Kidney (tissue), 14 donors: ENCODE results near the gene NBAS. TPM values are rescaled to one million over a fixed set of nuclear protein-coding genes. Genes with fewer than 3 reads are reported as not detected.
"Not testable (repeated sequence)": the region's sequence is repeated elsewhere in the genome, so short reads cannot be mapped to it uniquely, and the experiment has no call there.

Experiments
- DNase-seq, 5 donors: peaks; one replicate each; pipeline ENCODE4 v3.0.0-alpha.2; 2013 to 2020
- FAIRE-seq: peaks from 2 replicates; lab custom pipeline; 2012; peaks lifted over from hg19 to GRCh38; lab: Jason Lieb, UNC
- H3K27ac ChIP-seq, 2 donors: one replicate each; pipeline ENCODE4 v1.7.0; 2013; ENCODE audit warnings: low read depth in 2 of 2, low read length in 2 of 2, inconsistent platforms in 1 of 2
- H3K27me3 ChIP-seq: one replicate; pipeline ENCODE4 v1.7.1; 2013; ENCODE audit warnings: low read length, inconsistent platforms; ENCODE audit not compliant: control insufficient read depth, insufficient read depth
- H3K36me3 ChIP-seq, 3 donors: one replicate each; pipeline versions ENCODE4 v1.7.0 to v1.7.1; 2013; ENCODE audit warnings: low read length in 3 of 3, control low read depth in 1 of 3, inconsistent platforms in 1 of 3; ENCODE audit not compliant: insufficient read depth in 3 of 3, control insufficient read depth in 2 of 3
- H3K4me1 ChIP-seq, 3 donors: one replicate each; pipeline versions ENCODE4 v1.7.0 to v1.7.1; 2013; ENCODE audit warnings: low read length in 3 of 3, inconsistent platforms in 1 of 3, low read depth in 1 of 3; ENCODE audit not compliant: control insufficient read depth in 2 of 3, insufficient read depth in 2 of 3
- H3K4me3 ChIP-seq, 3 donors: one replicate each; pipeline versions ENCODE4 v1.7.0 to v1.8.1; 2013; ENCODE audit warnings: low read length in 3 of 3, control low read depth in 1 of 3, inconsistent platforms in 1 of 3
- H3K9ac ChIP-seq, 3 donors: one replicate each; pipeline versions ENCODE4 v1.7.0 to v1.7.1; 2013; ENCODE audit warnings: low read length in 3 of 3, control low read depth in 1 of 3, inconsistent platforms in 1 of 3
- H3K9me3 ChIP-seq, 3 donors: one replicate each; pipeline versions ENCODE4 v1.7.0 to v1.7.1; 2013; ENCODE audit warnings: low read length in 3 of 3, control low read depth in 1 of 3, inconsistent platforms in 1 of 3; ENCODE audit not compliant: control insufficient read depth in 2 of 3, insufficient read depth in 1 of 3
- intact Hi-C: fragments of 100-400 bp; cut with DNase I; formaldehyde crosslinking; loops from one replicate; pipeline ENCODE4 v1.11.1; 2022
- polyA plus RNA-seq: library from polyadenylated mRNA; stranded (reverse); fragments of 350-450 nt; fragmentation: Illumina TruSeq; extraction: RNeasy Lipid Tissue Mini Kit (QIAGEN cat#74804); gene quantifications from one replicate; pipeline ENCODE4 v1.2.3, GENCODE V29; 2014; ENCODE audit warnings: low read depth, low replicate concordance; ENCODE audit not compliant: insufficient read depth
- total RNA-seq: library from RNA; stranded (reverse); fragmentation: NEBNext Ultra II Directional; extraction: Animal tissue kit (Norgen Biotek cat#: 25700); gene quantifications from one replicate; pipeline ENCODE4 v1.2.1, GENCODE V29; 2021
- TF ChIP-seq, protein P1 (sequence below): IDR thresholded peaks from 3 replicates; pipeline ENCODE4 v1.5.1; 2012; ENCODE audit warnings: mild to moderate bottlenecking, moderate library complexity, borderline replicate concordance; ENCODE audit not compliant: insufficient read depth; ENCODE audit errors: extremely low read depth
- donor health status: control.
- donor health status: control.
- donor health status: control.
- donor health status: control.
- donor health status: control.
- donor health status: DM: yes; HTN: yes; CAD: no.
- donor health status: Normal renal cell carcinoma (clear cell type).

The NBAS gene
- total and polyA plus RNA-seq, 2 donors from 2014 or later: 40.8 to 44.2 TPM

GRCh38 chr2:15251753-15252152 lies 309.4 kb downstream of the NBAS start:
- DNase-seq (no peak), FAIRE-seq (no peak)
- Histone ChIP-seq H3K9me3 (no peaks in the 10 kb centered on the region), H3K36me3 (no peaks in the 10 kb centered on the region), H3K27ac (no peak overlapping the region), H3K27me3 (no peaks in the 10 kb centered on the region), H3K9ac (no peak overlapping the region), H3K4me3 (no peak overlapping the region), H3K4me1 (no peaks in the 10 kb centered on the region)
- TF ChIP-seq, protein P1, sequence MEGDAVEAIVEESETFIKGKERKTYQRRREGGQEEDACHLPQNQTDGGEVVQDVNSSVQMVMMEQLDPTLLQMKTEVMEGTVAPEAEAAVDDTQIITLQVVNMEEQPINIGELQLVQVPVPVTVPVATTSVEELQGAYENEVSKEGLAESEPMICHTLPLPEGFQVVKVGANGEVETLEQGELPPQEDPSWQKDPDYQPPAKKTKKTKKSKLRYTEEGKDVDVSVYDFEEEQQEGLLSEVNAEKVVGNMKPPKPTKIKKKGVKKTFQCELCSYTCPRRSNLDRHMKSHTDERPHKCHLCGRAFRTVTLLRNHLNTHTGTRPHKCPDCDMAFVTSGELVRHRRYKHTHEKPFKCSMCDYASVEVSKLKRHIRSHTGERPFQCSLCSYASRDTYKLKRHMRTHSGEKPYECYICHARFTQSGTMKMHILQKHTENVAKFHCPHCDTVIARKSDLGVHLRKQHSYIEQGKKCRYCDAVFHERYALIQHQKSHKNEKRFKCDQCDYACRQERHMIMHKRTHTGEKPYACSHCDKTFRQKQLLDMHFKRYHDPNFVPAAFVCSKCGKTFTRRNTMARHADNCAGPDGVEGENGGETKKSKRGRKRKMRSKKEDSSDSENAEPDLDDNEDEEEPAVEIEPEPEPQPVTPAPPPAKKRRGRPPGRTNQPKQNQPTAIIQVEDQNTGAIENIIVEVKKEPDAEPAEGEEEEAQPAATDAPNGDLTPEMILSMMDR: no peak
- intact Hi-C loops: no loop called here

GRCh38 chr2:15250946-15251345 lies 310.2 kb downstream of the NBAS start:
- H3K27me3 ChIP-seq, H3K9me3 ChIP-seq, H3K4me3 ChIP-seq, DNase-seq, FAIRE-seq, intact Hi-C loops, H3K36me3 ChIP-seq, H3K27ac ChIP-seq, H3K9ac ChIP-seq, H3K4me1 ChIP-seq: not testable (repeated sequence)

DNA sequence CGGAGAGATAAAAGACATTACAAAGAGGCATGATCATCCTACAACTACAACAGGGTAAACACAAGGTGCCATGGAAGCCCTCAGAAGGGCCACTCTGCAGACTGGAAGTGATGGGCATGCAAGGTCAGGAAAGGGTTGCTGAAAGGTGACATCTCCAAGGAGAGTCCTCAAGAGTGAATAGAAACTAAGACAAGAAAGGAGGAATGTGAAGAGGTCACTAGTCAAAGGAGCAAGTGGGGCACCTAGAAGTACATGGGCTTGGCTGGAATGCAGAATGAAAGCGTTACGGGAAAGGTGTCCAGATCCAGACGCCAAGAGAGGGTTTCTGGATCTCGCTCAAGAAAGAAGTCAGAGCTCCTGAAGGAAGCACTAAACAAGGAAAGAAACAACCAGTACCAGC lies 314.3 kb downstream of the NBAS start:
- no peaks in the 10 kb centered on the region for H3K4me1 ChIP-seq
- no peaks in the 10 kb centered on the region for H3K36me3 ChIP-seq
- no peak for DNase-seq
- H3K9me3 ChIP-seq: no peaks in the 10 kb centered on the region
- intact Hi-C loops: no loop called here
- H3K27ac ChIP-seq: no peak overlapping the region
- no peak overlapping the region for H3K4me3 ChIP-seq
- no peaks in the 10 kb centered on the region for H3K27me3 ChIP-seq
- no peak for FAIRE-seq
- TF ChIP-seq, protein P1: no peak
- no peak overlapping the region for H3K9ac ChIP-seq

GRCh38 chr2:15243762-15244161 lies 317.4 kb downstream of the NBAS start:
- no peak for FAIRE-seq
- Histone ChIP-seq H3K9ac (no peak overlapping the region), H3K9me3 (no peaks in the 10 kb centered on the region), H3K27me3 (no peaks in the 10 kb centered on the region), H3K4me3 (no peak overlapping the region), H3K36me3 (no peaks in the 10 kb centered on the region), H3K27ac (no peak overlapping the region), H3K4me1 (no peaks in the 10 kb centered on the region)
- peak in 2 of 5 donors; percentile 76 to 78 for DNase-seq
- intact Hi-C loops: no loop called here
- TF ChIP-seq, protein P1: no peak
